ENCODE data around the gene FCHO2. TPM values are rescaled to one million over a fixed set of nuclear protein-coding genes. Genes with fewer than 3 reads are reported as not detected.
A peak's percentile ranks its signal among the peaks of the same experiment; 100 is the strongest.

The FCHO2 gene
- total RNA-seq, 1 experiment from 2014 or later, result 2.5 TPM

- DNase-seq (ENCODE audit: low spot score), result no peak
- no peak for TF ChIP-seq EZH2 (IDR thresholded peaks at IDR 0.05; ENCODE audit: borderline replicate concordance, low read depth, low read length, poor library complexity, severe bottlenecking)
- TF ChIP-seq, protein P1, sequence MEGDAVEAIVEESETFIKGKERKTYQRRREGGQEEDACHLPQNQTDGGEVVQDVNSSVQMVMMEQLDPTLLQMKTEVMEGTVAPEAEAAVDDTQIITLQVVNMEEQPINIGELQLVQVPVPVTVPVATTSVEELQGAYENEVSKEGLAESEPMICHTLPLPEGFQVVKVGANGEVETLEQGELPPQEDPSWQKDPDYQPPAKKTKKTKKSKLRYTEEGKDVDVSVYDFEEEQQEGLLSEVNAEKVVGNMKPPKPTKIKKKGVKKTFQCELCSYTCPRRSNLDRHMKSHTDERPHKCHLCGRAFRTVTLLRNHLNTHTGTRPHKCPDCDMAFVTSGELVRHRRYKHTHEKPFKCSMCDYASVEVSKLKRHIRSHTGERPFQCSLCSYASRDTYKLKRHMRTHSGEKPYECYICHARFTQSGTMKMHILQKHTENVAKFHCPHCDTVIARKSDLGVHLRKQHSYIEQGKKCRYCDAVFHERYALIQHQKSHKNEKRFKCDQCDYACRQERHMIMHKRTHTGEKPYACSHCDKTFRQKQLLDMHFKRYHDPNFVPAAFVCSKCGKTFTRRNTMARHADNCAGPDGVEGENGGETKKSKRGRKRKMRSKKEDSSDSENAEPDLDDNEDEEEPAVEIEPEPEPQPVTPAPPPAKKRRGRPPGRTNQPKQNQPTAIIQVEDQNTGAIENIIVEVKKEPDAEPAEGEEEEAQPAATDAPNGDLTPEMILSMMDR (conservative IDR thresholded peaks at IDR 0.05; ENCODE audit: low read depth, low read length), result no peak
These were observed 81.7 kb downstream of the FCHO2 start for GRCh38 chr5:73037545-73037944.

GRCh38 chr5:73039082-73039481, 83.2 kb downstream of the FCHO2 start:
- Histone ChIP-seq H3K9me3 (ENCODE audit: low read depth, low read length, poor library complexity, severe bottlenecking) (no peaks in the 10 kb centered on the region), H3K27ac (ENCODE audit: low read depth, low read length, poor library complexity, severe bottlenecking) (no peak overlapping the region), H3K27me3 (replicated peaks; ENCODE audit: insufficient read depth, low read depth, low read length, poor library complexity) (no peaks in the 10 kb centered on the region), H3K4me1 (ENCODE audit: insufficient read depth, low read length, poor library complexity, severe bottlenecking) (no peaks in the 10 kb centered on the region), H3K4me3 (ENCODE audit: low read depth, low read length, poor library complexity, severe bottlenecking) (no peak overlapping the region), H3K36me3 (ENCODE audit: insufficient read depth, low read length, poor library complexity, severe bottlenecking) (no peaks in the 10 kb centered on the region)
- peak; percentile 32 for DNase-seq (ENCODE audit: low spot score)
- intact Hi-C loops (cut with micrococcal nuclease; ENCODE audit: unreplicated experiment), result no loop called here
- no TSS peak for BruUV-seq (replicated peaks)
- POLR2A ChIA-PET (ENCODE audit: low non-redundant PET), result no interaction called here
- TF ChIP-seq, protein P1 (conservative IDR thresholded peaks at IDR 0.05; ENCODE audit: low read depth, low read length), result no peak
- no peak for TF ChIP-seq EZH2 (IDR thresholded peaks at IDR 0.05; ENCODE audit: borderline replicate concordance, low read depth, low read length, poor library complexity, severe bottlenecking)
- CTCF ChIA-PET, result no interaction called here

More at GRCh38 chr5:73037545-73037944, 81.7 kb downstream of the FCHO2 start:
- no peak overlapping the region for H3K4me3 ChIP-seq (ENCODE audit: low read depth, low read length, poor library complexity, severe bottlenecking)
- no peak overlapping the region for H3K27ac ChIP-seq (ENCODE audit: low read depth, low read length, poor library complexity, severe bottlenecking)
- ChIA-PET POLR2A (ENCODE audit: low non-redundant PET) (no interaction called here), CTCF (no interaction called here)
- H3K4me1 ChIP-seq (ENCODE audit: insufficient read depth, low read length, poor library complexity, severe bottlenecking), result no peaks in the 10 kb centered on the region
- no peaks in the 10 kb centered on the region for H3K27me3 ChIP-seq (replicated peaks; ENCODE audit: insufficient read depth, low read depth, low read length, poor library complexity)
- intact Hi-C loops (cut with micrococcal nuclease; ENCODE audit: unreplicated experiment), result no loop called here
- no peaks in the 10 kb centered on the region for H3K36me3 ChIP-seq (ENCODE audit: insufficient read depth, low read length, poor library complexity, severe bottlenecking)
- no peaks in the 10 kb centered on the region for H3K9me3 ChIP-seq (ENCODE audit: low read depth, low read length, poor library complexity, severe bottlenecking)
- BruUV-seq (replicated peaks), result no TSS peak

GRCh38 chr5:73042993-73043392, 87.2 kb downstream of the FCHO2 start:
- POLR2A ChIA-PET (ENCODE audit: low non-redundant PET), result no interaction called here
- TF ChIP-seq, protein P1 (conservative IDR thresholded peaks at IDR 0.05; ENCODE audit: low read depth, low read length), result no peak
- TF ChIP-seq EZH2 (IDR thresholded peaks at IDR 0.05; ENCODE audit: borderline replicate concordance, low read depth, low read length, poor library complexity, severe bottlenecking), result no peak
- CTCF ChIA-PET, result interaction anchor here (0.5 kb wide), 1 partner anchor 795 kb away, joined by 9 read pairs; no protein-coding TSS in a partner anchor
- Histone ChIP-seq H3K9me3 (ENCODE audit: low read depth, low read length, poor library complexity, severe bottlenecking) (no peaks in the 10 kb centered on the region), H3K36me3 (ENCODE audit: insufficient read depth, low read length, poor library complexity, severe bottlenecking) (no peaks in the 10 kb centered on the region), H3K4me1 (ENCODE audit: insufficient read depth, low read length, poor library complexity, severe bottlenecking) (no peaks in the 10 kb centered on the region), H3K4me3 (ENCODE audit: low read depth, low read length, poor library complexity, severe bottlenecking) (no peak overlapping the region), H3K27ac (ENCODE audit: low read depth, low read length, poor library complexity, severe bottlenecking) (no peak overlapping the region), H3K27me3 (replicated peaks; ENCODE audit: insufficient read depth, low read depth, low read length, poor library complexity) (no peaks in the 10 kb centered on the region)
- BruUV-seq (replicated peaks), result no TSS peak
- intact Hi-C loops (cut with micrococcal nuclease; ENCODE audit: unreplicated experiment), result no loop called here
- DNase-seq (ENCODE audit: low spot score), result no peak

Data from A673 (cell line).